T47D (cell line): ENCODE results near the gene UBTD1.
A peak's percentile ranks its signal among the peaks of the same experiment; 100 is the strongest.
"Not testable (repeated sequence)": the region's sequence is repeated elsewhere in the genome, so short reads cannot be mapped to it uniquely, and the experiment has no call there.

Experiments used
- DNase-seq, 2 experiments: peaks; one replicate each; pipeline versions ENCODE4 v3.0.0 to v3.0.0-alpha.2; 2011 to 2012; ENCODE audit warnings: low read depth in 1 of 2, low spot score in 1 of 2
- JUND ChIP-seq: IDR thresholded peaks from 2 replicates; pipeline ENCODE4 v1.6.1; 2012; ENCODE audit warnings: low read depth
- in situ Hi-C: cut with HindIII; loops from 2 replicates; pipeline ENCODE4 v1.10.0; 2016; ENCODE audit warnings: low sequenced_read_pairs, low pct_unique_long_range_greater_than_20kb

UBTD1 gene

GRCh38 chr10:97574374-97575126 is 75.8 kb downstream of the UBTD1 start:
- in situ Hi-C loops, result no loop called here
- peak; percentile 99 for TF ChIP-seq JUND
- peak; percentile 97 to 99 for DNase-seq

- DNase-seq, result no peak
- no peak for TF ChIP-seq JUND
- in situ Hi-C loops, result no loop called here
These were observed 76.5 kb downstream of the UBTD1 start for GRCh38 chr10:97575127-97575668.

DNA sequence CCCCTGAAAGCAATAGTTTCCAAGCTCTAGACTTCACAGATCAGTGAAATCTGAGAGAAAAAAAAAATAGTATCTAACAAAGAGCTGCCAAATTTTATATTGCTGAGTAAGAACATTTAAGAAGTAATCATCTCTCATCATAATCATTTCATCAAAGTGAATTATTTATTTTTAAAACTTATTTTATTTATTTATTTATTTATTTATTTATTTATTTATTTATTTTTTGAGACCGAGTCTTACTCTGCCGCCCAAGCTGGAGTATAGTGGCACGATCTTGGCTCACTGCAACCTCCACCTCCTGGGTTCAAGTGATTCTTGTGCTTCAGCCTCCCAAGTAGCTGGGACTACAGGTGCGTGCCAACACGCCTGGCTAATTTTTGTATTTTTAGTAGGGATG is 77.8 kb downstream of the UBTD1 start:
- in situ Hi-C loops, result not testable (repeated sequence)

GRCh38 chr10:97577701-97578100 is 79.0 kb downstream of the UBTD1 start:
- no peak for TF ChIP-seq JUND
- no peak for DNase-seq
- in situ Hi-C loops, result no loop called here

More for the DNA sequence above, 77.8 kb downstream of the UBTD1 start:
- DNase-seq, result not testable (repeated sequence)

DNA sequence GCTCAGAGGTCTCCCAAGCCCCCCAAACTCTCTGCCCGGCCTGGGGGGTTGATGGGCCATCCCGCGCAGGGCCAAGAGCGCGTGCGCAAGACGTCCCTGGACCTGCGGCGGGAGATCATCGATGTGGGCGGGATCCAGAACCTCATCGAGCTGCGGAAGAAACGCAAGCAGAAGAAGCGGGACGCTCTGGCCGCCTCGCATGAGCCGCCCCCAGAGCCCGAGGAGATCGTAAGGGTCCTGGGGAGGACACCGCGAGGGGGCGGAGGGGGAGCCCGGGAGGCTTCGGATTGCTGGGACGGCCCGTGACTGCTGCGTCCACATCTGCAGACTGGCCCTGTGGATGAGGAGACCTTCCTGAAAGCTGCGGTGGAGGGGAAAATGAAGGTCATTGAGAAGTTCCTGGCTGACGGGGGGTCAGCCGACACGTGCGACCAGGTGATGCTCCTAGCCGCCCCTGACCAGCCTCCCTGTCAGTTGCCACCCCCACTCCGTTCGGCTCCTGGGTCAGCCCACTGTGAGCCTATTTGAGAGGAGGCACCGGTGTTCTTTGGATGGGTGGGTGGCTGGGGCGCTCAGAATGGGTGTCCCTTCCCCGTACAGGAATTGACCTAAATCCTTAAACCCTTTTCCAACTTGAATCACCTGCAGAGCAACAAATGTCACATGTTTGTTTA is 79.6 kb downstream of the UBTD1 start:
- in situ Hi-C loops, result no loop called here
- TF ChIP-seq JUND, result no peak
- no peak for DNase-seq

GRCh38 chr10:97580421-97581367 is 82.0 kb downstream of the UBTD1 start:
- in situ Hi-C loops, result no loop called here
- no peak for DNase-seq

DNA sequence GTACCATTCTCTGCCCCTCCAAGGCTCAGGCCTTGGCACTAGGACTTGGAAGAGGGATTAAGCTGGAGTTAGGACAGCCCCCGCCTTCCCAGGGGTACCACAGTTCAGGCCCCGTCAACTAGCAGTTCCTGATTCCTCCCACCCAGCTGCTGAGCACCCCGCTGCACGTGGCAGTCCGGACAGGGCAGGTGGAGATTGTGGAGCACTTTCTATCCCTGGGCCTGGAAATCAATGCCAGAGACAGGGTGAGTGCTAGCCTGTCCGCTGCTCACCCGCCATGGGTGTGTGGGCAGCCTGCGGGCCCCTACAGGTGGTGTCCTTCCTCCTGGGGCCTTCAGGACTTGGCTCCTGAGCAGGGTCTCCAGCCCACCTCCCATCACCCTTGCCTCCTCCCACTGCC is 83.4 kb downstream of the UBTD1 start:
- TF ChIP-seq JUND, result no peak
- no peak for DNase-seq
- in situ Hi-C loops, result no loop called here

More at GRCh38 chr10:97580421-97581367, 82.0 kb downstream of the UBTD1 start:
- no peak for TF ChIP-seq JUND

GRCh38 chr10:97583476-97583875 is 84.8 kb downstream of the UBTD1 start:
- no peak for DNase-seq
- TF ChIP-seq JUND, result no peak
- in situ Hi-C loops, result no loop called here

GRCh38 chr10:97584060-97584797 is 85.5 kb downstream of the UBTD1 start, which contains the start of gene HOGA1:
TSS of gene HOGA1 (plus strand) at chr10:97584389. CDS start at chr10:97584704, 315 bp downstream.
- in situ Hi-C loops, result no loop called here
- no peak for TF ChIP-seq JUND
- DNase-seq, result peak; percentile 79 to 95

GRCh38 chr10:97584798-97585438 is 86.2 kb downstream of the UBTD1 start:
- in situ Hi-C loops, result no loop called here
- TF ChIP-seq JUND, result no peak
- no peak for DNase-seq

DNA sequence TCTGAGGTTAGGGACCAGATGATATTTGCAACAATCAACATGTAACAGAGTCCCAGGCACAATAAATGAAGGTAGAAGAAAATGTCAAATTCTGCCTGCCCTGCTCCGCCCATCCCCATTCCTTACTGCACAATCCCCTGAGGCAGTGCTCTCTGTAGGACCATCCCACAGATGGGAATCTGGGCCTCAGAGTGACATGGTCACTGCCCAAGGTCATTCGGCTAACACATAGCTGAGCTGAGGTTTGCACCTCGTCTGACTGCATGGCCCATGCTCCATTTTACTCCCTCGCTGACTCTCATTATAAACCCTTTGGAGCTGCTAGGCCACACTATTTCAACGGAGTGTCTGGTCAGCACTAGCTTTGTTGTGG is 86.7 kb downstream of the UBTD1 start:
- TF ChIP-seq JUND, result no peak
- peak in 1 of 2 experiments; percentile 46 for DNase-seq
- in situ Hi-C loops, result no loop called here
